ENCODE data around the gene PNO1. TPM values are rescaled to one million over a fixed set of nuclear protein-coding genes. Genes with fewer than 3 reads are reported as not detected.
A peak's percentile ranks its signal among the peaks of the same experiment; 100 is the strongest.
"Not testable (repeated sequence)": the region's sequence is repeated elsewhere in the genome, so short reads cannot be mapped to it uniquely, and the experiment has no call there.

The PNO1 gene
- 10 to 100 TPM in 1 of 3 donors, 1 to 10 TPM in 2; 5.1 to 12.3 (median 7.9) TPM for total RNA-seq
- long read RNA-seq, donor 1, transcript PNO1-201 (7 exons, 2,286 nt), result major isoform, 27 of 30 reads
- long read RNA-seq, donor 1, partial matches to known transcripts, result 0 of 30 reads
- long read RNA-seq, donor 1, other reads (novel, unspliced or antisense), result 3 of 30 reads
- long read RNA-seq, donor 2, transcript PNO1-201 (7 exons, 2,286 nt), result major isoform, 9 of 12 reads
- long read RNA-seq, donor 2, partial matches to known transcripts, result 2 of 12 reads
- long read RNA-seq, donor 2, other reads (novel, unspliced or antisense), result 1 of 12 reads

DNA sequence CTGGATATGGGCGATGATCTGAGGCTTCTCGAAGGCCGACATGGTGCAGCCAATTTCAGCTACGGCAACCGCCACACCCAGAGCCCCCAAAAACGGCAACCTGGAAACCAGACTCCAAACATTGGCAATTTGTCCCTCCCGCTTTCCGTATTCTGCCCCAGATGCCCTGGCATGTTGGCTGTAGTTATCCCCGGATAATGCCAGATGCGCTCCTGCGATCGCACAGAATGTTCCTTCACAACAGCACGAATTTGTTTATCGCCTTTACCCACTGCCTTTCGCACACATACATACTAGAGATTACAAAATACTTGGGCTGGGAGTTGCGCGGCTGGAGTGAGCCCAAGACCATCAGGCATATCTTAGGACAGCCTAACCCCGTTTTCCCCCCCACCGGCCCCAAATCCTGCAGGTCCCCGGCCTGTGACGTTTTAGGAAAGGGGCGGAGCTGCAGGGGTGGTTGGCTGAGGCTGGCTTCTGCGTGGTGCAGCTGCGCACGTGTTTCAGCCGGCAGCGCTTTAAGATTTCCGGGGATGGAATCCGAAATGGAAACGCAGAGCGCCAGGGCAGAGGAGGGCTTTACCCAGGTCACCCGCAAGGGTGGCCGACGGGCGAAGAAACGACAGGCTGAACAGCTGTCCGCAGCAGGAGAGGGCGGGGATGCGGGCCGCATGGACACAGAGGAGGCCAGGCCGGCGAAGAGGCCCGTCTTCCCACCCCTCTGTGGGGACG, at the start of gene PNO1:
Gene PNO1 (plus strand): TSS at position 487 of the 732 bp plus-strand sequence. CDS start 47 bp downstream, at position 534.
- DNase-seq (peak; percentile 96 to 97 (median 97)), ATAC-seq (peak; percentile 100)
- H3K36me3 ChIP-seq (ENCODE audit: low read depth), result no peaks in the 10 kb centered on the region
- H3K4me1 ChIP-seq (ENCODE audit: low read depth), result peaks cover 19% of the 10 kb centered on the region
- peak within 1 kb of the TSS; percentile 72 for H3K4me3 ChIP-seq
- H3K9me3 ChIP-seq, result no peaks in the 10 kb centered on the region
- intact Hi-C loops (cut with DNase I, micrococcal nuclease), result no loop called here
- TF ChIP-seq, protein P1, sequence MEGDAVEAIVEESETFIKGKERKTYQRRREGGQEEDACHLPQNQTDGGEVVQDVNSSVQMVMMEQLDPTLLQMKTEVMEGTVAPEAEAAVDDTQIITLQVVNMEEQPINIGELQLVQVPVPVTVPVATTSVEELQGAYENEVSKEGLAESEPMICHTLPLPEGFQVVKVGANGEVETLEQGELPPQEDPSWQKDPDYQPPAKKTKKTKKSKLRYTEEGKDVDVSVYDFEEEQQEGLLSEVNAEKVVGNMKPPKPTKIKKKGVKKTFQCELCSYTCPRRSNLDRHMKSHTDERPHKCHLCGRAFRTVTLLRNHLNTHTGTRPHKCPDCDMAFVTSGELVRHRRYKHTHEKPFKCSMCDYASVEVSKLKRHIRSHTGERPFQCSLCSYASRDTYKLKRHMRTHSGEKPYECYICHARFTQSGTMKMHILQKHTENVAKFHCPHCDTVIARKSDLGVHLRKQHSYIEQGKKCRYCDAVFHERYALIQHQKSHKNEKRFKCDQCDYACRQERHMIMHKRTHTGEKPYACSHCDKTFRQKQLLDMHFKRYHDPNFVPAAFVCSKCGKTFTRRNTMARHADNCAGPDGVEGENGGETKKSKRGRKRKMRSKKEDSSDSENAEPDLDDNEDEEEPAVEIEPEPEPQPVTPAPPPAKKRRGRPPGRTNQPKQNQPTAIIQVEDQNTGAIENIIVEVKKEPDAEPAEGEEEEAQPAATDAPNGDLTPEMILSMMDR (IDR thresholded peaks at IDR 0.05), result no peak

DNA sequence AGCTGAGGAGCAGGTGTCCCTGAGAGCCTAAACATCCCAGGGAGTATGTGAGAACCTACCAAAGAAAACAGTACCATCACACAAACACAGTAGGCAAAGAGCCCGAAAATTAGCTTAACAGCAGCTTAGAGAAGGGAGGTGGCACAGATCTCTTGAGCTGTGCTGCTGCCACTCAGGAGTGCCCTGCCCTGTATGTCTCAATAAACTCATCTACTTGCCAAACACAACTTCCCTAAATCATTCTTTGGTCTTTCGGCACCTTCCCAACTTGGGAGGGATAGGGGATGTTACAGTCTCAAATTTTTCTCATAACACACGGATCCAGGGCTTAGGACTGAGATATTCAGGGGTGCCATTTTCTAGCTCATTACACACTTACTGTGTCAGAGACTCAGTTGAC, 49.6 kb upstream of the PNO1 start:
- H3K4me3 ChIP-seq, result no peak overlapping the region
- no peaks in the 10 kb centered on the region for H3K36me3 ChIP-seq (ENCODE audit: low read depth)
- H3K4me1 ChIP-seq (ENCODE audit: low read depth), result no peaks in the 10 kb centered on the region
- no peak for DNase-seq
- TF ChIP-seq, protein P1 (IDR thresholded peaks at IDR 0.05), result no peak
- no peaks in the 10 kb centered on the region for H3K9me3 ChIP-seq
- no peak for ATAC-seq
- intact Hi-C loops (cut with DNase I, micrococcal nuclease), result no loop called here

DNA sequence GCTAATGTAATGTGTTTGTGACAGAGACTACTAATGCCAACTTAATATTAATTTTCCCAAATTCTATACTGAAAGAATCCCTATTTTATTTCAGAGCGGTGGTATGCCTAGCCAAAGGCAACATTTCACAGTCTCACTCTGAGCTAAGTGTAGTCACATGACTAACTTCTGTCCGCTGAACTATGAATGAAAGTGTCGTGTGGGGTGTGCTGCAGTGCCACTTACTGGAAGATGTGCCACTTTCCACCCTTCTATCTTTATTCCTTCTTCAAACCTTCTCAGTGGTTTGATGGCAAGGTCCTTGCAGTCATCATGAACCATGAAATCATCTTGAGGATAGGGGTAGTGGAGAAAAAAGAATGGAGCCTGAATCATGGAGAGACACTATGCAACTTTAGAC, 47.6 kb upstream of the PNO1 start:
- Histone ChIP-seq H3K36me3 (ENCODE audit: low read depth) (no peaks in the 10 kb centered on the region), H3K4me1 (ENCODE audit: low read depth) (no peaks in the 10 kb centered on the region), H3K4me3 (no peak overlapping the region), H3K9me3 (no peaks in the 10 kb centered on the region)
- intact Hi-C loops (cut with DNase I, micrococcal nuclease), result loop anchor here in 1 of 2 donors (10.0 kb wide), 1 partner anchor 175 kb away; no protein-coding TSS in a partner anchor
- DNase-seq (no peak), ATAC-seq (no peak)
- TF ChIP-seq, protein P1 (IDR thresholded peaks at IDR 0.05), result no peak

DNA sequence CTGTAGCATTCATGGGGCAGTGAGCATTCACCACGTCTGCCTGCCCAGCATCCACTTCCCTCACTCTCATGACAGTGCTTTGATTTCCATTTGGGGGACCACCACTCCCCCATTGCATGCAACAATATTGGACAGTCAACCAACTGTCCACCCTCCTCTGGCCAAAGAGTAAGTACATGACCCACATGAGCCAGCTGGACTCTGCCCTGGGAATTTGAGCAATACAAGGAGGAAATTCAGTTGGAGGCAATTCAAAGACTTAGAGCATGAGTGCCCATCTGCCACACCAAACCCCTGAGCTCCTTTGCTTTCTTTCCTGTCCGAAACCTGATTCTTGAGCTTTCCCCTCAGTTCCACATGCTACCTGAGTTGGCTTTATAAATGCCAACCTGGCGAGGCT, 41.7 kb upstream of the PNO1 start:
- no peaks in the 10 kb centered on the region for H3K36me3 ChIP-seq (ENCODE audit: low read depth)
- ATAC-seq (no peak), DNase-seq (no peak)
- H3K9me3 ChIP-seq, result no peaks in the 10 kb centered on the region
- H3K4me1 ChIP-seq (ENCODE audit: low read depth), result no peaks in the 10 kb centered on the region
- no peak overlapping the region for H3K4me3 ChIP-seq
- intact Hi-C loops (cut with DNase I, micrococcal nuclease), result loop anchor here in 1 of 2 donors (10.0 kb wide), 1 partner anchor 169 kb away; no protein-coding TSS in a partner anchor
- TF ChIP-seq, protein P1 (IDR thresholded peaks at IDR 0.05), result no peak

DNA sequence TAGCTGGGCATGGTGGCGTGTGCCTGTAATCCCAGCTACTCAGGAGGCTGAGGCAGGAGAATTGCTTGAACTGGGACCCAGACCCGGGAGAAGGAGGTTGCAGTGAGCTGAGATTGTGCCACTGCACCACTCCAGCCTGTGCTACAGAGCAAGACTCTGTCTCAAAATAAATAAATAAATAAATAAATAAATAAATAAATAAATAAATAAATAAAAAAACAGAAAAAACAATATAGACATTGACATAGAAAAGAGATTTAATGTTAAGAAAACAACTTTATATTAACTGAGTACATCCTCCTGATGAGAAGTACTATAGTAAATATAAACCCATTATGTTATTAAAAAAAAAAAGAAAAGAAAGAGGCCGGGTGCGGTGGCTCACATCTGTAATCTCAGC, 39.8 kb upstream of the PNO1 start:
- not testable (repeated sequence) for H3K4me1 ChIP-seq (ENCODE audit: low read depth); H3K4me3 ChIP-seq; DNase-seq; ATAC-seq; H3K36me3 ChIP-seq (ENCODE audit: low read depth); H3K9me3 ChIP-seq
- intact Hi-C loops (cut with DNase I, micrococcal nuclease), result loop anchor here in 1 of 2 donors (10.0 kb wide), 1 partner anchor 167 kb away; no protein-coding TSS in a partner anchor

DNA sequence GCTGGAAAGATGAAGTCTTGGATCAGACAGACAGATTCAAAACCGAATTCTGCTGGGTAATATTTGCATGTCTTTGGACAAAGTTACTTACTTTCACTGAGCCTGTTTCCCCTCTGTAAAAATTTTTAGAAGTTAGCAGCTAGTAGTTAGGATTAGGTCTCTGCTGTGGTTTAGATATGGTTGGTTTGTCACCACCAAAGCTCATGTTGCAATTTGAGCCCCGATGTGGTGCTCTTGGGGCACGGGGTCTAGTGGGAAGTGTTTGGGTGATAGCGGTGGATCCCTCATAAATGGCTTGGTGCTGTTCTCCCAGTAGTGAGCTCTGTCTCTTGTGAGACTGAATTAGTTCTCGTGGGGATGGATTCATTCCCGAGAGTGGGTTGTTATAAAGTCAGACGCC, 38.9 kb upstream of the PNO1 start:
- no peaks in the 10 kb centered on the region for H3K9me3 ChIP-seq
- no peaks in the 10 kb centered on the region for H3K36me3 ChIP-seq (ENCODE audit: low read depth)
- intact Hi-C loops (cut with DNase I, micrococcal nuclease), result loop anchor here in 1 of 2 donors (10.0 kb wide), 1 partner anchor 166 kb away; no protein-coding TSS in a partner anchor
- H3K4me3 ChIP-seq, result no peak overlapping the region
- ATAC-seq (no peak), DNase-seq (no peak)
- no peaks in the 10 kb centered on the region for H3K4me1 ChIP-seq (ENCODE audit: low read depth)
- TF ChIP-seq, protein P1 (IDR thresholded peaks at IDR 0.05), result no peak

All from mucosa of descending colon (tissue), 3 donors.